GM21390 (cell line): ENCODE measurements around the gene MAP3K21.

Experiments used
- ATAC-seq: cut with Tn5 transposase; IDR thresholded peaks from one replicate; pipeline ENCODE4 v1.9.1; 2021; ENCODE audit not compliant: unreplicated experiment

Gene MAP3K21

DNA sequence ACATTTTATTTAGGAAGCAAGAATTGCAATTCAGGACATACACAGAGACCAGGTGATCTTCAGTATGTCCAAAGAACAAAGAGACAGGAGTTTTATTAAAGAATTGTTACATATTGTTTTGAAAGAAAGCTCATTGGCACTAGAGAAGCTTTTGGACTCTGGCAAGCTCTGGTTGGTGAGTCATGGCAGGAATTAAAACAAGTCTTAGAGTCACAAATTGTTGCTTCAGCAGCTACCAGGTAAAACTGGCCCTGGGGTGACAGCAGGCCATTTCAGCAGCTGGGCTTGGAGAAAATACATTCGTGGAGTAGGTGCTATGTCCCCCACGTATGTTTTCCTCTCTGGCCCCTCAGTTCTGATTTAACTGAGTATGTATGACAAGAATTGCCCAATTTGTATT is 58.8 kb downstream of the MAP3K21 start:
- ATAC-seq, result no peak

DNA sequence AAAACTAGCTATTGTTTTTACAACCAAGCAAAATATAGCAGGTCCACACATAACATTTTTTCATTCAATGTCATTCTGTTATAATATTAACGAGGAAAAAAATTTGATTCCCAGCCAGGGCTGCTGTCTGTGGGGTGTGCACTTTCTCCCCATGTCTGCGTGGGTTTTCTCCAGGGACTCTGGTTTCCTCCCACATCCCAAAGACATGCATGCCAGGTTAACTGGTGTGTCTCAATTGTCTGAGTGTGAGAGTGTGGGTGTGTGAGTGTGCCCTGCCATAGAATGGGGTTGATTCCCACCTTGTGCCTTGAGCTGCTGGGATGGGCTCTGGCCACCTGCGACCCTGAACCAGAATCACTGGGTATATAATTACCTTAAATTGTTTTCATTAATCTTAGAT is 60.1 kb downstream of the MAP3K21 start:
- no peak for ATAC-seq

GRCh38 chr1:233389169-233389568 is 61.6 kb downstream of the MAP3K21 start:
- no peak for ATAC-seq

- no peak for ATAC-seq
Observed at GRCh38 chr1:233389893-233390292, 62.4 kb downstream of the MAP3K21 start.

DNA sequence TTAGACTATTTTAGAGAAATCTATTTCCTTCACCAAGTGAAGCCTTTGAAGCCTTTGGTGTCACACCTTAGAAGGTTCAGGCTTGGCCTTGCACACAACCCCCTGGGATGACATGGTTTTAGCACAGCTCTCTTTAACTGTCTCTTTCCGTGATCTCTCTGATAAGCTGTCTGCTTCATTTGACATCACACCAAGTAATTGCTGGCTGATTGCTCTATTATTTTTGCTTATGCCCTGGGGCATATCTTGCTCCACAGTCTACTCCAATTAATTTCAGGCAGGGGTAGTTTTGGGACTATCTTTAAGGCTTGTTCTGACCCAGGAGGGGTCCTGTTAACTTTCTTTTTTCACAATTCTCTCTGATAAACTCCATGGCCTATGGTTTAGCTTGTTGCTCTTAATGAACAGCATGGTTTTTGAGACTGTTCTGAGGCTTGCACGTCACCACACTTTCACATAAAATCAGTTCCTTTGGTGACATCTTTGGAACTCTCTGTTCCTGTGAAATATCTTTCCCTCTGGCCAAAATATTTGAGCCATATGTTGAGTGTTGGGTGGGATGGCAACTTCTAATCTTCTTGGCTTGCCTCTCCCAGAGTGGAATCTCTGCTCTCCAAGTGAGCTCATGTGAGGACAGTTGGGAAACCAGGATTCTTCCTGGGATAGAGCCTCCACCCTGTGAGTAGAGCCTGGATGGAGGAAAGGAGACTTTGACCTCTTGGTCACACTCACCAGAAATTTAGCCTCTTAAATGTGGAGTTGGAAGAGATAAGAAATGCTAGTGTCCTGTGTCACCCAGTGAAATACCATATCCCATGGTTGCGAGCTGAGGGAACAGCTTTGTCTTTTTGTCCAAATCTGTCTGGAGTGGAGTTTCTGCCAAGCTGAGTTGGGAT is 63.6 kb downstream of the MAP3K21 start:
- no peak for ATAC-seq

- ATAC-seq, result no peak
Observed at GRCh38 chr1:233393084-233393840, 65.7 kb downstream of the MAP3K21 start.

DNA sequence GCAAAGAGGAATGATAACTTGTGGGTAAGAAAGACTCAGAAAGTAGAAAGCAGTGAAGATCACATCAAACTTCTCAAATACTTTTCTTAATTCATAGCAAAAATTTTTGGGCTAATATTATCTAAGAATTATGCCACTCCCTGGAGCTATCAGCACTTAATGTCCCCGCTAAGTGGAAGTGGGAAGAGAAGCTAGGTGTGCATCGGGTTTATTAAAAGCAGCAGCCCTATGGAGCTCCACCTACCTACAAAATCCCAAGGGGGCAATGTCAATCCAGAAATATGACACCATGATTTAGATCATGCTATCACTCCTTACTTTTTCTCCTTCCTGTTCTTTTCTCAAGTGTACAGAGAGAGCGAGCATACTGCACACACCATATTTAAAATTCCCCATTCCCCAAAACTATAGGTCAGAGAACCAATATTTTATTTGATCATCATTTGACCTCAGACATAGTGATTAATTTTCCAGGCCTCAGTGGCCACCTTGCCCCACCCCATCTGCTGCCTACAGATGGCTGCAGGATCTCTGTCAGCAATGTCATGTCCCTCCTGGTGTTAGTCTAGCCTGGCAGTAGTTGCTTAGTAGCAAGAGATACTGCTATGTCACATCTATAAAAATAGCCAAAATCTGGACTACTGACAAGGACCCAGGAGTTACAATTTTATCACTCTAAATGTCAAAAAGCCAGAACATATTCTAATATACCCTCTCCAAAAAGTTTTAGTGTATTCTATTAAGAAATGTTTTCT is 66.6 kb downstream of the MAP3K21 start:
- no peak for ATAC-seq

DNA sequence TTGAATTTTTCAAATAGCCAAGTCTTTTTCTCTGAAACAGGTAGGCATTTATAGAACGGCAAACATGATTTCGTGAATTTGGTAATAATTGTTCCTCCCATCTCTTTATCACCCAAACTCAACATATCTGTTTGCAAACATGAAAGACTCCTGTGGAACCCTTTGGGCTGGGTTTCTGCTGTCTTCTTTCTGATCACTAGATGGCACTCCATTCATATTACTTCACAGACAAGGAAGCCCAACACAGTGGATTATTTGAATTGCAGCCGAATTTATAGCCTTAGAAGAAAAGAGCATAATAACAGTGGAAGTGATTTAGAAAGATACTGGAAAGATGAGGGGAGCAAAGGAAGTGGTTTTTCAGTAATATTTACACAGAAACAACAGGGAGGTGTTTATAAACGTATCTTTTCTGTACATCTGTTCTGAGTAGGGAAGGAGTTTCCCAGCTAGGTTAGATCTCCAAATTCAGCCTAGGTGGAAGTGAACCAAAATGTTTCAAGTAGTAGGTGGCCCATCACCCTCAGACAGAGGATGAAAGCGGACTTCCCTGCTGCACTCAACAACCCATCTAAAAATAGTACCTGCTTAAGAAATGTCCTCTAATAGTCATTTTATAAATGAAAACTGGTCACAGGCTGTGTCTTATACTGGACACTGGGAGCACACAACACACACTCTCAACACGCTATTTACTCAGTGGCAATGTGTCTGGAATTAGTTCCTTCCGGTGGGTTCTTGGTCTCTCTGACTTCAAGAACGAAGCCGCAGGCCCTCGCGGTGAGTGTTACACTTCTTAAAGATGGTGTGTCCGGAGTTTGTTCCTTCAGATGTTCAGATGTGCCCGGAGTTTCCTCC is 67.6 kb downstream of the MAP3K21 start:
- ATAC-seq, result peak; percentile 86

- ATAC-seq, result no peak
Observed at GRCh38 chr1:233395863-233396646, 68.5 kb downstream of the MAP3K21 start.

GRCh38 chr1:233406339-233406960 is 78.9 kb downstream of the MAP3K21 start:
- no peak for ATAC-seq

DNA sequence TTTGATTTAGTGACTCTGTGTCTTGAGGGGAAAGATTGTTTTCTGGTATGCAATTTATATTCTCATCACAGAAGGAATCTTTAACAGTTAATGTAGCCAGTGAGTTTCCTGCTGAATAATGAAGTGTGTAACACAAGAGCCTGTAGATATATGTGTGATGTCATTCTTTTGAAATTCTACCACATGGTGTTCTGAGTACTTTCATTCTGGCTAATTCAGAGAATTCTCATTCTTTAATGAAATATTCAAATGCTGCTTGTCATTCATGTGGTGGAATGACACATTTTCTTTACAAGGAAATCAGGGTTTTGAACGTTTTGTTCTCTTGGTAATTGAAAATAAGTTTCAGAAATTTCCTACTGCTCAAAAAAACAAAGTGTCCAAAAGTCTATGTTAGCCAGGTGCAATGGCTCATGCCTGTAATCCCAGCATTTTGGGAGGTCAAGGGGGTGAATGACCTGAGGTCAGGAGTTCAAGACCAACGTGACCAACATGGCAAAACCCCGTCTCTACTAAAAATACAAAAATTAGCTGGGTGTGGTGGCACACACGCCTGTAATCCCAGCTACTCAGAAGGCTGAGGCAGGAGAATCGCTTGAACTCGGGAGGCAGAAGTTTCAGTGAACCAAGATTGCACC is 79.6 kb downstream of the MAP3K21 start:
- no peak for ATAC-seq

GRCh38 chr1:233409540-233409939 is 82.0 kb downstream of the MAP3K21 start:
- ATAC-seq, result no peak

- ATAC-seq, result no peak
Observed at GRCh38 chr1:233410906-233411305, 83.4 kb downstream of the MAP3K21 start.

DNA sequence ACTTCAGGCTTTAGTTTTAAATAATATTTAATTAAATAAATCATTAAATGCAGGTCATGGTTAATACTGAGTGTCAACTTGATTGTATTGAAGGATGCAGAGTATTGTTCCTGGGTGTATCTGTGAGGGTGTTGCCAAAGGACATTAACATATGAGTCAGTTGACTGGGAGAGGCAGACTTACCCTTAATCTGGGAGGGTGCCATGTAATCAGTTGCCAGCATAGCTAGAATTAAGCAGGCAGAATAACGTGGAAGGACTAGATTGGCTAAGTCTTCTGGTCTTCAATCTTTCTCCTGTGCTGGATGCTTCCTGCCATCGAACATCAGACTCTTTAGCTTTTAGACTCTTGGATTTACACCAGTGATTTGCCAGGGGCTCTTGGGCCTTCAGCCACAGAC is 85.3 kb downstream of the MAP3K21 start:
- no peak for ATAC-seq

DNA sequence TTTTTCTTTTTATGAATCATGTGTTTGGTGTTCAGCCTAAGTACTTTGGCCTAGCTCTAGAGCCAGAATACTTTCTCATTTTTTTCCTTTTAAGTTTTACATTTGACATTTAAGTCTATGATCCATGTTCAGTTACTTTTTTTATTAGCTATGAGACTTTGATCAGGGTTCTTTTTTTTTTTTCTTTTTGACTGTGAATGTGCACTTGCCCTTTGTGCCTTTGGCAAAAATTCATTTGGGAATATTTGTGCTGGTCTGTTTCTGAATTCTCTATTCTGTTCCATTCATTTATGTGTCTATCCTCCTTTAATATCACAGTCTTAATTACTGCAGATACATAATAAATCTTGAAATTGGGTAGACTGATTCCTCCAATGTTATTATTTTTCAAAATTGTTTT is 93.8 kb downstream of the MAP3K21 start:
- ATAC-seq, result no peak

DNA sequence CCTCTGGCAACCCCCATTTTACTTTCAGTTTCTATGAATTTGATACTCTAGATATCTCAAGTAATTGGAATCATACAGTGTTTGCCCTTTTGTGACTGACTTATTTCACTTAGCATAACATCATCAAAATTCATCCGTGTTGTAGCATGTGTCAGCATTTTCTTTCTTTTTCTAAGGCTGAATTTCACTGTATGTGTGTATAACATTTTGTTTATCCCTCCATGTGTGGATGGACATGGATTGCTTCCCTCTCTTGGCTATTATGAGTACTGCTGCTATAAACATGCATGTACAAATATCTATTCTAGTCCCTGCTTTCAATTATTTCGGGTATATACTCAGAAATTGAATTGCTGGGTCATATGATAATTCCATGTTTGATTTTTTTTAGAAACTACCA is 97.3 kb downstream of the MAP3K21 start:
- ATAC-seq, result no peak

GRCh38 chr1:233427907-233428306 is 100.4 kb downstream of the MAP3K21 start:
- ATAC-seq, result no peak

- ATAC-seq, result no peak
Observed at GRCh38 chr1:233431753-233432403, 104.4 kb downstream of the MAP3K21 start.
